ENCODE data around the gene DMAC2L. TPM values are rescaled to one million over a fixed set of nuclear protein-coding genes. Genes with fewer than 3 reads are reported as not detected.
A peak's percentile ranks its signal among the peaks of the same experiment; 100 is the strongest.
"Not testable (repeated sequence)": the region's sequence is repeated elsewhere in the genome, so short reads cannot be mapped to it uniquely, and the experiment has no call there.

The DMAC2L gene
- total RNA-seq, 6 experiments from 2014 or later, result 10.6 to 14.5 (median 12.1) TPM

GRCh38 chr14:50312734-50313054 is 570 bp downstream of the DMAC2L start:
- Mint-ChIP-seq H3K27me3 (ENCODE audit: insufficient read depth) (0 out of 2 replicates have a peak, but pooled peaks cover 3% of the 10 kb centered on the region), H3K4me1 (ENCODE audit: low read depth) (peaks cover 26% of the 10 kb centered on the region), H3K9me3 (no peaks in the 10 kb centered on the region), H3K4me3 (peak overlapping the region; percentile 94), H3K27ac (peak overlapping the region; percentile 96), H3K36me3 (ENCODE audit: low read depth) (peaks cover 21% of the 10 kb centered on the region)
- no peak for TF ChIP-seq CTCF (IDR thresholded peaks at IDR 0.05)
- DNase-seq, result no peak

DNA sequence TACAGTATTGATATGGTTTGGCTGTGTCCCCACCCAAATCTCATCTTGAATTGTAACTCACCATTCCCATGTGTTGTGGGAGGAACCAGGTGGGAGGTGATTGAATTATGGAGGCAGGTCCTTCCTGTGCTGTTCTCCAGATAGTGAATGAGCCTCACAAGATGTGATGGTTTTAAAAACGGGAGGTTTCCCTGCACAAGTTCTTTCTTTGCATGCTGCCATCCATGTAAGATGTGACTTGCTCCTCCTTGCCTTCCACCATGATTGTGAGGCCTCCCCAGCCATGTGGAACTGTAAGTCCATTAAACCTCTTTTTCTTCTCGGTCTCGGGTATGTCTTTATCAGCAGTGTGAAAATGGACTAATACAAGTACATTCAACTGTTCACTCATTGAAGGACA is 2.0 kb downstream of the DMAC2L start:
- peaks cover 29% of the 10 kb centered on the region for H3K4me1 Mint-ChIP-seq (ENCODE audit: low read depth)
- H3K9me3 Mint-ChIP-seq, H3K4me3 Mint-ChIP-seq: not testable (repeated sequence)

DNA sequence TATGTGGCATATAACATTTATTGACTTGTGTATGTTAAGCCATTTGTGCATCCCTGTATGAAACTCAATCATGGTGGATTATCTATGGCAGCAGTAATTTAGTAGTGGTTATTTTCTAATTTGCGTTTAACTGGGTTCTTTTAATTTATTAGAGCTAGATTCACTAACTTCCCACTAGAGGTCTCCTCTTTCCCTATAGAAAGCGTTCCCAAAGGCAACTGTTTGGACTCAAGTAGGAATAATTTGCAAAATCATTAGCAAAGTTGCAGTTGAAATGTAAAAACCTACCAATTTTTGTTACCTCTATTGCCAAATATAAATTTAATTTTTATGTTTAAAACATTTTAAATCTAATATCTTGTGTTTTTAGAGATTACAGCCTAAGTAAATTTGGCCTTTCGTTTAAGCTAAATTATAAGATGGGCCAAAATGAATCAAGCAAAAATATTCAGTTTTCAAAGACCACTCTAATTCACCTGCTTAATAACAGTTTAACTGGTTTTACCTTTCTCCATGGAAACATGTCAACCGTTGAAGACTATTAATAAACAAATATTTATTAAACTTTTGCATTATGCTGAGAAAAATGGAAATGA is 6.0 kb downstream of the DMAC2L start:
- no peaks in the 10 kb centered on the region for H3K27me3 Mint-ChIP-seq (ENCODE audit: insufficient read depth)
- H3K9me3 Mint-ChIP-seq, result no peaks in the 10 kb centered on the region
- H3K4me3 Mint-ChIP-seq, result no peak overlapping the region
- H3K4me1 Mint-ChIP-seq (ENCODE audit: low read depth), result peaks cover 17% of the 10 kb centered on the region
- peak; percentile 87 for TF ChIP-seq CTCF (IDR thresholded peaks at IDR 0.05)
- H3K36me3 Mint-ChIP-seq (ENCODE audit: low read depth), result peaks cover 21% of the 10 kb centered on the region
- no peak overlapping the region for H3K27ac Mint-ChIP-seq
- peak; percentile 39 for DNase-seq

More for the DNA sequence above, 2.0 kb downstream of the DMAC2L start:
- not testable (repeated sequence) for H3K27me3 Mint-ChIP-seq (ENCODE audit: insufficient read depth); H3K27ac Mint-ChIP-seq; DNase-seq
- peaks cover 21% of the 10 kb centered on the region for H3K36me3 Mint-ChIP-seq (ENCODE audit: low read depth)

DNA sequence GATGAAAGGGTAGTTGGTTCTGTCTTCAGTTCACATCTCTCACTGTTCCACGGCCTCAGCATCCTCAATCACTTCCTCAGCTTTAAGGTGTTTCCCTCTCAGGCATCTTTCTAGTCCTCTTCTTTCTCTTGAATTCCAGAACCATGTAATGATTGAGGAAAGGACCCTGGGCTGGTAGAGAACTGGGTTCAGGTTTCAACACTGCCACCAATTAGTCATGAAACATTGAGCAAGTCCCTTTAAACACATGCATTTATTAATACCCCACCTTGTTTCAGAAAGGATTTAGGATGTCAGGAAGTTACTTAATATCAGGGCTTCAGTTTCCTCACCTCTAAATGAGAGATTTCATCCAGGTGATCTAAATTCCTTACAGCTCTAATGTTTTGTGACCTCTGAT is 7.2 kb downstream of the DMAC2L start:
- no peak for TF ChIP-seq CTCF (IDR thresholded peaks at IDR 0.05)
- Mint-ChIP-seq H3K9me3 (no peaks in the 10 kb centered on the region), H3K36me3 (ENCODE audit: low read depth) (peaks cover 12% of the 10 kb centered on the region), H3K4me1 (ENCODE audit: low read depth) (peaks cover 10% of the 10 kb centered on the region; the same call in 1 of the 2 replicates), H3K27ac (no peak overlapping the region), H3K27me3 (ENCODE audit: insufficient read depth) (no peaks in the 10 kb centered on the region), H3K4me3 (no peak overlapping the region)
- peak; percentile 29 for DNase-seq

DNA sequence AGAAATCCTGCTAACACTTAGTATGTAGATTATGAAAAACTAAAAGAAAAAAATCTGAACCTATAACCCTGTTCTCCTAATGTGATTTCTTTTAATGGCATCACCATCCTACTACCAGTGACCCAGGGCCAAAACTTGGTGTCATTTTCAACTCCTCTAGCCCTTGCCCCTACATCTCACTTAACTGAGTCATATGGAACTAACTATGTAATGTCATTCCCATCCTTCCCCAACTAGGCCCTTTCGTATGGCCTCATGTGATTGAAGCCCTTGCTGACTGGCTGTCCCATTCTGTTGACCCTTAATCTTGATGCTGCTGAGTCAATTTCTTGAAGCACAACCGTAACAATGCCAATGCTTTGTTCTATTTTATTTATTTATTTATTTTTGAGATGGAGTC is 7.6 kb downstream of the DMAC2L start:
- no peaks in the 10 kb centered on the region for H3K9me3 Mint-ChIP-seq
- no peak for DNase-seq
- no peak overlapping the region for H3K4me3 Mint-ChIP-seq
- H3K27me3 Mint-ChIP-seq (ENCODE audit: insufficient read depth), result no peaks in the 10 kb centered on the region; the same call in 1 of the 2 replicates
- 0 out of 2 replicates have a peak overlapping the region, but pooled peaks have one; percentile 0 for H3K27ac Mint-ChIP-seq
- peaks cover 9% of the 10 kb centered on the region; the same call in 1 of the 2 replicates for H3K36me3 Mint-ChIP-seq (ENCODE audit: low read depth)
- H3K4me1 Mint-ChIP-seq (ENCODE audit: low read depth), result peaks cover 10% of the 10 kb centered on the region; the same call in 1 of the 2 replicates
- no peak for TF ChIP-seq CTCF (IDR thresholded peaks at IDR 0.05)

DNA sequence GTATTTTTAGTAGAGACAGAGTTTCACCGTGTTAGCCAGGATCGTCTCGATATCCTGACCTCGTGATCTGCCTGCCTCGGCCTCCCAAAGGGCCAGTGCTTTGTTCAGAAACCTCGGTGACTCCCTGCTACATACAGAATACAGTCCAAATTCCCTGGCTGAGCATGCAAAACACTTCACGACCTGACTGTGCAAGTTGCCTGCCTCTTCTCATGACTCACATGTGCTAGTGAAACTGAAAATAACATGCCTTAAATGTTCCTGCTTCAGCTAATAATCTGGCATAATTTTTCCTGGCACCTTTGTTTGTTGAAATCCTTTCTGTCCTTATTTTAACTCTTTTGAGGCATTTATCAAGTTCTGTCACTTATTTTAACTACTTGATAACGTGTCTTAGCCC is 8.2 kb downstream of the DMAC2L start:
- Mint-ChIP-seq H3K4me3 (no peak overlapping the region), H3K27me3 (ENCODE audit: insufficient read depth) (no peaks in the 10 kb centered on the region; the same call in 1 of the 2 replicates), H3K36me3 (ENCODE audit: low read depth) (peaks cover 9% of the 10 kb centered on the region; the same call in 1 of the 2 replicates), H3K4me1 (ENCODE audit: low read depth) (peaks cover 10% of the 10 kb centered on the region; the same call in 1 of the 2 replicates), H3K27ac (no peak overlapping the region), H3K9me3 (no peaks in the 10 kb centered on the region)
- TF ChIP-seq CTCF (IDR thresholded peaks at IDR 0.05), result no peak
- peak; percentile 30 for DNase-seq

All from HFFc6 (cell line).